HL-60 (cell line): ENCODE data around the gene NME1.

Experiments used
- DNase-seq, 2 experiments: peaks; one replicate each; pipeline ENCODE4 v3.0.0-alpha.2; 2010 to 2020; ENCODE audit warnings: low read depth in 1 of 2, low spot score in 1 of 2
- H3K27ac ChIP-seq: fragments of 250-450 bp; sonication (Bioruptor Pico); replicated peaks from 2 replicates; pipeline ENCODE4 v1.5.1; 2020; ENCODE audit warnings: mild to moderate bottlenecking, moderate library complexity
- H3K27me3 ChIP-seq: fragments of 250-450 bp; sonication (Bioruptor Pico); 2 replicates; pipeline ENCODE4 v1.5.1; 2021; ENCODE audit warnings: mild to moderate bottlenecking, moderate library complexity; ENCODE audit not compliant: insufficient read depth, poor library complexity, severe bottlenecking
- H3K4me3 ChIP-seq: replicated peaks from 2 replicates; pipeline ENCODE4 v1.5.1; 2011; ENCODE audit warnings: mild to moderate bottlenecking, control low read depth, low read length; ENCODE audit not compliant: insufficient read depth
- CTCF ChIP-seq: IDR thresholded peaks from one replicate; pipeline ENCODE4 v1.5.1; 2011; ENCODE audit warnings: low read length, control low read depth, inconsistent platforms; ENCODE audit not compliant: insufficient read depth
- GABPA ChIP-seq: IDR thresholded peaks from 2 replicates; pipeline ENCODE4 v1.6.1; 2012; ENCODE audit warnings: low read depth
- POLR2AphosphoS5 ChIP-seq: IDR thresholded peaks from 2 replicates; pipeline ENCODE4 v1.6.1; 2012; ENCODE audit warnings: low read depth
- SPI1 ChIP-seq: IDR thresholded peaks from 2 replicates; pipeline ENCODE4 v1.6.1; 2012; ENCODE audit warnings: low read depth, mild to moderate bottlenecking, borderline replicate concordance
- TF ChIP-seq, protein P1 (sequence below): IDR thresholded peaks from 2 replicates; pipeline ENCODE4 v1.6.1; 2012; ENCODE audit warnings: low read depth; ENCODE audit not compliant: insufficient replicate concordance

Gene NME1

DNA sequence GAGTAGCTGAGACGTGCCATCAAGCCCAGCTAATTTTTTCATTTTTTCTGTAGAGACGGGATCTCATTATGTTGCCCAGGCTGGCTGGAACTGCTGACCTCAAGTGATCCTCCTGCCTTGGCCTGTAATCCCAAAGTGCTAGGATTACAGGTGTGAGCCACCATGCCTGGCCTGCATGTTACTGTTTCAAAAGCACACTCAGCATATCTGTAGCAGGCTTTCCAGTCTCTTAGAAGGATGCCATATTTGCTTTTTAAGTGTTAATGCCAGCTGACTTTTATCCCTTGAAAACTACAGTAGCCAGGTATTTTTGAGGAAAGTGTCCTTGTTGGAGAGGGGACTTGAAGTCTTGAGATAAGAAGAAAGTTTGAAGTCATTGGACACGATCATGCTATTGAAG lies 17.4 kb upstream of the NME1 start:
- TF ChIP-seq, protein P1, sequence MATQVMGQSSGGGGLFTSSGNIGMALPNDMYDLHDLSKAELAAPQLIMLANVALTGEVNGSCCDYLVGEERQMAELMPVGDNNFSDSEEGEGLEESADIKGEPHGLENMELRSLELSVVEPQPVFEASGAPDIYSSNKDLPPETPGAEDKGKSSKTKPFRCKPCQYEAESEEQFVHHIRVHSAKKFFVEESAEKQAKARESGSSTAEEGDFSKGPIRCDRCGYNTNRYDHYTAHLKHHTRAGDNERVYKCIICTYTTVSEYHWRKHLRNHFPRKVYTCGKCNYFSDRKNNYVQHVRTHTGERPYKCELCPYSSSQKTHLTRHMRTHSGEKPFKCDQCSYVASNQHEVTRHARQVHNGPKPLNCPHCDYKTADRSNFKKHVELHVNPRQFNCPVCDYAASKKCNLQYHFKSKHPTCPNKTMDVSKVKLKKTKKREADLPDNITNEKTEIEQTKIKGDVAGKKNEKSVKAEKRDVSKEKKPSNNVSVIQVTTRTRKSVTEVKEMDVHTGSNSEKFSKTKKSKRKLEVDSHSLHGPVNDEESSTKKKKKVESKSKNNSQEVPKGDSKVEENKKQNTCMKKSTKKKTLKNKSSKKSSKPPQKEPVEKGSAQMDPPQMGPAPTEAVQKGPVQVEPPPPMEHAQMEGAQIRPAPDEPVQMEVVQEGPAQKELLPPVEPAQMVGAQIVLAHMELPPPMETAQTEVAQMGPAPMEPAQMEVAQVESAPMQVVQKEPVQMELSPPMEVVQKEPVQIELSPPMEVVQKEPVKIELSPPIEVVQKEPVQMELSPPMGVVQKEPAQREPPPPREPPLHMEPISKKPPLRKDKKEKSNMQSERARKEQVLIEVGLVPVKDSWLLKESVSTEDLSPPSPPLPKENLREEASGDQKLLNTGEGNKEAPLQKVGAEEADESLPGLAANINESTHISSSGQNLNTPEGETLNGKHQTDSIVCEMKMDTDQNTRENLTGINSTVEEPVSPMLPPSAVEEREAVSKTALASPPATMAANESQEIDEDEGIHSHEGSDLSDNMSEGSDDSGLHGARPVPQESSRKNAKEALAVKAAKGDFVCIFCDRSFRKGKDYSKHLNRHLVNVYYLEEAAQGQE, result no peak
- TF ChIP-seq GABPA, result no peak
- TF ChIP-seq SPI1, result no peak
- TF ChIP-seq POLR2AphosphoS5, result no peak
- TF ChIP-seq CTCF, result no peak
- no peak for DNase-seq
- no peak overlapping the region for H3K4me3 ChIP-seq
- no peak overlapping the region for H3K27ac ChIP-seq
- no peaks in the 10 kb centered on the region for H3K27me3 ChIP-seq

- TF ChIP-seq, protein P1, result no peak
- TF ChIP-seq POLR2AphosphoS5 (no peak), SPI1 (no peak), GABPA (no peak), CTCF (no peak)
- no peaks in the 10 kb centered on the region for H3K27me3 ChIP-seq
- no peak overlapping the region for H3K4me3 ChIP-seq
- no peak overlapping the region for H3K27ac ChIP-seq
- DNase-seq, result no peak
These were observed 10.8 kb upstream of the NME1 start for GRCh38 chr17:51142597-51142996.

DNA sequence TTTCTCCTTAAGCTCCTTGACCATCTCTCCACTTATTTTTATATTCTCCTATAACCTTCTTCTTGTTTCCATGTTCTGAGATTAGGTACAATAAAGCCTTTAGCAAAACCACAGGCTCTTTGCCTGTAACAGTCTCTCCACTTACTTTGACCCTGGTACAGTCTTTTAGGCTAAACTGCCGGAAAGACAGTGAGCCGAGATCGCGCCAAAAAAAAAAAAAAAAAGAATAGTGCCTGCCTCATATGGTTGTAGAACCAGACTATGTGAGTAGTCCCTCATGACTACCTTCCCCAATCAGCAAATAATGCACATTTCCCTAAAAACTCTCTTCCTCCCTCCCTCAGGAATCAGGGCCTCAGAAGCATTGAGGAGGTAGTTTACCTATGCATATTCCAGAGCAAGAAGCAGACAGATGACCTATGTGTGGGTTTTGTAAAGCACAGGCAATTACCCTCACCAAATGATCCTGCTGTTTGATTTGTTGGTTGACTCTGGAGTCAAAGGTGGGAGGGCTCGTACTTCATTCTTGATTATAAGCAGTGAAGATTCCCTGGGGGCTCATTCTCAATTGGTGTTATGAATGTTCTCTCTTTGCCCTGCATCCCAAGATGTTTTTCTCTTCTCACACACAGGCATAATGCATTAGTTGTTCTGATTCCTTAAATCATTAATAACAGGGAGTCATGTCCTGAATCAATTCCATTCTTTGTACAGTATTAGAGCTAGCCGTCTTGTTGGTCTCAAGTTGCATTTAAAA lies 8.9 kb upstream of the NME1 start:
- no peak overlapping the region for H3K27ac ChIP-seq
- DNase-seq, result no peak
- TF ChIP-seq, protein P1, result no peak
- TF ChIP-seq CTCF, result no peak
- no peak for TF ChIP-seq SPI1
- TF ChIP-seq POLR2AphosphoS5, result no peak
- TF ChIP-seq GABPA, result no peak
- no peaks in the 10 kb centered on the region for H3K27me3 ChIP-seq
- no peak overlapping the region for H3K4me3 ChIP-seq
